ENCODE measurements around the gene EXTL1.

Gene EXTL1

DNA sequence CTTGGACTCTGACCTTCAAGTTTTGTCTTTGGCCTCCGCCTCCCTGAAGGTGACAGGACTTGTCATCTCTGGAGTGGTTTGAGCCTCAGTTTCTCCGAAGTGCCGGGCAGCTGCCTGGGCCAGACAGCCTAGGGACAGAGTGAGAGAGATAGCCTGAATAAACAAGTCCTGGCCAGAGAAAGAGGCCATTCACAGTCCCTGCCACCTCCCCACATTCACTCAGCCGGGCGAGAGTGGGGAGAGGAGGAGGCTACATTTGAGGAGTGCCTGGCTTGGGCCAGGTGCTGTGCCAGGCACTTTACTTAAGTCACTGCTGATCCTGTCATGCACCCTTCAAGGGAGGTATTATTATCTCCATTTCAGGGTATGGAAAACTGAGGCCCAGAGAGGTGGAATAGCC lies 3.5 kb downstream of the EXTL1 start:
- DNase-seq (ENCODE audit: low spot score): no peak

DNA sequence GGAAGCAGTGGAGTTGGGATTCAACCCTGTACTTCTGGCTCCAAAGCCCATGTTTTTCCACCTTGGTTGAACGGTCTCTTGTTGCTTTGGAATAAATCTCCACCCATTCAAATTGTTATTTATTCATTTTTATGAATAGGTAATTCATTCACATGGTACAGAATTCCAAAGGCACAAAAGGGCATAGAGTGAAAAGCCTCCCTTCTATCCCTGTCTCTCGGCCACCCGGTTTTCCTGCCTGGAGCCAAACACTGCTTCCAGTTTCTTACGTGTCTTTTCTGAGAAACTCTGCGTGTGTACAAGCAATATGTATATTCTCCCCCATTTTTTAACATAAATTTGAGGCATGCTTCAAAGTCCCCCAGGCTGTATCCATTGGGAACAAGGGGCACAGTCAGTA lies 3.9 kb downstream of the EXTL1 start:
- no peak for DNase-seq (ENCODE audit: low spot score)

DNA sequence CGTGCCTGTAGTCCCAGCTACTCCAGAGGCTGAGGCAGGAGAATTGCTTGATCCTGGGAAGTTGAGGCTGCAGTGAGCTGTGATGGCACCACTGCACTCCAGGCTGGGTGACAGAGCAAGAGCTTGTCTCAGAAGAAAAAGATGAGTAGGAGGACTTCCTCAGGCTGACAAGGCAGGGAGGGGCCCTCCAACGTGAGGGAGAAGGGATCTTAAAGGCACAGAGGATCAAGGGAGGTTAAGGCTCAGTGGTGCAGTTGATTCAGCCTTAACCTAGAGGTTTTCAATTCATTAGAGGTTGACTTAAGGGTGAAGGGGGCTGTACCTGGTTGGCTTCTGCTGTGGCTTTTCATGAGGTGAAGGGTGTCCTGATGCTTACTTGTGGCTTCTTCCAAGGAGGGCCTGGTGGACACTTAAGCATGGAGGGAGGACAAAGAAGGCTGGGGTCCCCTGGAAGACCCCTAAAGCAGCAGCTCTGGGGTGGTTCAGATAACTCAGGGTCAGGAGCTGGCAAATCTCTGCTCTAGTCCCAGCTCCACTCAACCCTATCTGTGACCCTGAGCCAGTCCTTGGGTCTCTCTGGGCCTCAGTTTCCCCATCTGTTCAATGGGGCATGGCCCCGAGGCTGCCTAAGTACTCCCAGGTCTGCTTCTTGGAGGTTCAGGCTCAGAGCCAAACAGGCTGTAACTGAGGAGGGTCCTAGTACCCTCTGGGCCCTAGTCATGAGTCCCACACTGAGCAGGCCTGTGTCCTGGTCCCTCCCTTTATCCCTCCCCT lies 6.3 kb downstream of the EXTL1 start:
- no peak for DNase-seq (ENCODE audit: low spot score)

DNA sequence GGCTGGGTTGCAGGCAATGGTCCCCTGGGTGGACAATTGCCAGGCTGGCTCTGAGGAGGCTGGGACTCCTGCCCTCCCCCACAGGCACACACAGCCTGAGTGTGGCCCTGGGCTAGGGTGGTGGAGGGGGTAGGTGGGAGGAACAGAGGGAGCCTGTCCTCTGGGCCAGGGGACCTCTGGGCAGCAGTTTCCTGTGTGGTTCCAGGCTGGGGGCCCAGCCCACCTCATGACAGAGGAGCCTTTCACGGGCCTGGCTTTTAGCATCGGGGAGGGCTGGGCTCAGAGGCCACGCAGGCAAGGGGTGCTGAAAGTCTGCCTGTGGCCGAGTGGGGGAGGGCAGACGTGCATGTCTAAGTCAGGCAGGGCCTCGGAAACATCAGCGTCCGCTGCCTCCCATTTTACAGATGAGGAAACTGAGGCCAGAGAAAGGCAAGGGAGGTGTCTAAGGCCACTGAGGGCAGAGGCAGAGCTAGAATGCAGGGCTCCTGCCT lies 7.0 kb downstream of the EXTL1 start:
- DNase-seq (ENCODE audit: low spot score): no peak

DNA sequence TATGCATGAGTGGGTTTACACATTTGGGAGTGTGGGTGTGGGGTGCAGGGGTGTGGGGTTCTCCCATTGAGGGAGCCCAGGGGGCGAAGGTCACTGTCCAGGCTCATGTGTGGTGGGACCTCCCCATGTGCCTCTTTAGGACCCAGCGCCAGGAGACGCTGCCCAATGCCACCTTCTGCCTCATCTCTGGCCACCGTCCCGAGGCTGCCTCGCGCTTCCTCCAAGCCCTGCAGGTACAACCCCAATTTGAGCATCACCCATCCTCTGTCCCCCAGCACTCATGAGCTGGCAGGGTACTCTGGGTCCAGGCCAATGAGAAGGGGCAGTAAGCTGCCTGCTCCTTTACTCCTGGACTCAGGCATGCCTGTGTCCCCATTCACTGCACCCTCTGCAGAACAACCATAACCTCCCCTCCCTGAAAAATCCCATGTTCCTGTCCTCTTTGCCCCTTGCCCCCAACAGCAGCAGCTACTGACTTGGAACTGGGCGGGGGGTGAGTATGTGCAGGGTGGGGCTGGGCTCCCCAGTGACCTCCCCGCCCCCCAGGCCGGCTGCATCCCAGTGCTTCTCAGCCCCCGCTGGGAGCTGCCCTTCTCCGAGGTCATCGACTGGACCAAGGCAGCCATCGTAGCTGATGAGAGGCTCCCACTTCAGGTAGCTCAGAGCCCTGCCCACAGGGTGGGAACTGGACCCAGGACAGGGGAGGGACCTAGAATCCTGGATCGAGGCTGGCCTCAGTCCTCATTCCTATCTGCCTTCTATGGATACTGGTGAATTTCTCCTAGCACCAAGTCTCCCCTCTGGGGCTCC lies 7.7 kb downstream of the EXTL1 start:
- DNase-seq (ENCODE audit: low spot score): no peak

DNA sequence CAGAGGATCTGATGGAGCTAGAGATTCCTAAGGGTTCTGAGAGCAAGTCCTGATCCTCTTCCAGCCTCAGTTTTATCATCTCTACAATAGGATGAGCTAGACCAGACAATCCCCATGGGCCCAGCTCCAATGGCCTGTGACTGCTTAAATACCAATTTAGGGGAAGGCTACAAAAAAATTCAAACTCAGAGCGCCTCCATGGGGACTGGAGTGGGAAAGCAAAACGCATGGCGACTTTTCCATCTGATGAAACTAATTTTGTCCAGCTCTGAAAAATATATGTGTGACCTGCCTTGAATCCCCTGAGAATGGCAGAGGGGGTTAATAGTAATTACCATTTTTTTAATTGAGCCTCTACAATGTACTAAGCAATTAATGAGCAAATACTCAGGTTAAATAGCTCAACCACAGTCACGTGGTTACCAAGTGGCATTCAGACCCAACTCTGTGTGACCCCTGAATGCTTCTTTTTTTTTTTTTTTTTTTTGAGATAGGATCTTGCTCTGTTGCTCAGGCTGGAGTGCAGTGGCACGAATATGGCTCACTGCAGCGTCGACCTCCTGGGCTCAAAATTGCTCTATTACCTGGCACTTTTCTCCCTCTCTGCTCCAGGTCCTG lies 8.4 kb downstream of the EXTL1 start:
- no peak for DNase-seq (ENCODE audit: low spot score)

DNA sequence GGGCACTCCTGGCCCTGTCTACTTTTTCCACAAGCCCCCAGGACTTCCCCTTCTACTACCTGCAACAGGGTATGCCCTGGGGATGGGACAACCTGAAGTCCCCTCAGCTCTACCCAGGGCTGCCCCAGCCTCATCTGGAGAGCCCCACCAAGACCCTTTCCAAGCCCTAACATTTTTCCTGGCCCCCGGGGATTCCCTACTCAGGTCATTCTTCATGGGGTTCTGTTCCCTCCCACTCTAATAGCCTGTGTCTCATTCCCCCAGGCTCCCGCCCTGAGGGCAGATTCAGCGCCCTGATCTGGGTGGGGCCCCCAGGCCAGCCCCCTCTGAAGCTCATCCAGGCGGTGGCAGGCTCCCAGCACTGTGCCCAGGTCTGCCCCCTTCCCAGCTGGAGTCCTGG lies 9.6 kb downstream of the EXTL1 start:
- DNase-seq (ENCODE audit: low spot score): no peak

DNA sequence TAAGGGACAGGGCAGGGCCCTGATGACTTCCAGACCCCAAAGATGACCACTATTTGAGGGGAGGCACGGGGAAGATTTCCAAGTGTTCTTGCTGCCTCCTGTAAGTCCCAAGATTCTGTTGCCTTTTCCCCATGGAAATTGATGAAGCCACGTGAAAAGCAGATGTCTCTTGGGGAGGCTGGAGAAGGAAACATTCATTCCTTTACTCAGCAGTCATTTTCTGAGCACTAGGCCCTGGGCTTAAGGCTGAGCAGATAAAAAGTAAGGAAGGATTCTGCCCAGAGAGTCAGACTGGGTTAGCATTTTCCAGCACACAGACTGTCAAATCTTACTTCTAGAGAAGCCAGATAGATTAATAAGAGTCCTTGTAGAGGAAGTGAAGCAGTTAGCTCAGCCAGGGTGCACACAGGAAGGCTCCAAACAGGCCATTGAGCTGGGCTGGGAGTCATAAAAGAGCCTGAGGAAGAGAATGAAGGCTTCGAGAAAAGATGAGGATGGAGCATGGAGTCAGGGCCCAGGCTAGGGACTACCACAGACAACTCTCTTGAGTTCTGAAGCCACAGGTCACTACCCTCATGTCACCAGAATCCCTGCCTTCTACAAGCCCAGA lies 10.1 kb downstream of the EXTL1 start:
- DNase-seq (ENCODE audit: low spot score): peak; percentile 86

DNA sequence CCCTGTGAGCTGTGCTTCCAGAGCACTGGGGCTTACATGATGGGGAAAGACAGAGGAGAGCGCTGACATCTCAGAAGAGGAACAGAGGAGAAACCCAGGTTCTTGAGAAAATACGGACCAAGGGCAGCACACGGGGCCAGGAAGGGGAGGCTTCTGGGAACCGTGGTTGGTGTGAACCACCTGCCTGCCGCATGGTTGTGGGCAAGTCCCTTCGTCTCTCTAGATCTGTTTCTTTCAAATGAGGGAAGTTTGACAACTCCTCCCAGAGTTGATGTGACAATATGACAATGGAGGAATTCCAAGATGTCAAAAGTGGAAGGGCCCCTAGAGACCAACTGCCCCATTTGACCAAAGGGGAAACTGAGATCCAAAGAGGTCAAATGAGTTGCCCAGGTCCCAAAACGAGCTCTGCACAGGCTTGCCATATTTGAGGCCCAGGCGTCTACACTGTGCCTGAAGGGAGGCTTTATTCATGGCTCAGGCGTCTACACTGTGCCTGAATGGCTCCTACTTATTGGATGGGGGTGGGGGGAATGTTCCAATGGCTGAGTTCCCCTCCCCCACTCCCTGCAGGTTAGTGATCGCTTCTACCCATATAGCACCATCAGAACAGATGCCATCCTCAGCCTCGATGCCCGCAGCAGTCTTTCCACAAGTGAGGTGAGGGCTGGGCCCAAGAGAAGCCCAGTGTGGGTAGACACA lies 11.2 kb downstream of the EXTL1 start:
- DNase-seq (ENCODE audit: low spot score): no peak

DNA sequence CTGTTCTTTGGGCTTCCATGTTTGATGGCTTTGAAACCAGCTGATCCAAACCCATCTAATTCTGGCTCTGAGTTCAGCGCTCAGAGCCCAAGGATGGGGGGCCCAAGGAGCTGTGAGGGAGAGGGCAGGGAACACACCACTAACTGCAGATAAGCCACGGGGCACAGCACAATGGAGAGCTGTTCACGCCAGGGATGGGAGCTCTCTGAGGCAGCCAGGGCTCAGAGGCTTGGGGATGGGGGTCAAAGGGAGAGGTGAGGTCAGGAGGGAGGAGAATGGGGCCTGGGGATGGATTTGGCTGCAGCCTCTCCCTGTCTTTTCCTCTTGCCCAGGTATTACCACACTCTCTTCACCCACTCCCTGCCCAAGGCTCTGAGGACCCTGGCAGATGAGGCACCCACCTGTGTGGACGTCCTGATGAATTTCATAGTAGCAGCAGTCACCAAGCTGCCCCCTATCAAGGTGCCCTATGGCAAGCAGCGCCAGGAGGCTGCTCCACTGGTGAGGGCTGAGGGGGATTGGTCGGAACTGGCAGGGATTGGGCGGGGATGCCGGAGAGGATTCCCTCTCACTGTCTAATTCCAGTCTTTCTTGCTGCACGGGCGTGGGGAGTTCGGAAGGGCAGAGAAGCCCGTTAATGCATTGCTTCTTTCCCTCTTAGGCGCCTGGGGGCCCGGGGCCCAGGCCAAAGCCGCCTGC lies 13.1 kb downstream of the EXTL1 start:
- no peak for DNase-seq (ENCODE audit: low spot score)

DNA sequence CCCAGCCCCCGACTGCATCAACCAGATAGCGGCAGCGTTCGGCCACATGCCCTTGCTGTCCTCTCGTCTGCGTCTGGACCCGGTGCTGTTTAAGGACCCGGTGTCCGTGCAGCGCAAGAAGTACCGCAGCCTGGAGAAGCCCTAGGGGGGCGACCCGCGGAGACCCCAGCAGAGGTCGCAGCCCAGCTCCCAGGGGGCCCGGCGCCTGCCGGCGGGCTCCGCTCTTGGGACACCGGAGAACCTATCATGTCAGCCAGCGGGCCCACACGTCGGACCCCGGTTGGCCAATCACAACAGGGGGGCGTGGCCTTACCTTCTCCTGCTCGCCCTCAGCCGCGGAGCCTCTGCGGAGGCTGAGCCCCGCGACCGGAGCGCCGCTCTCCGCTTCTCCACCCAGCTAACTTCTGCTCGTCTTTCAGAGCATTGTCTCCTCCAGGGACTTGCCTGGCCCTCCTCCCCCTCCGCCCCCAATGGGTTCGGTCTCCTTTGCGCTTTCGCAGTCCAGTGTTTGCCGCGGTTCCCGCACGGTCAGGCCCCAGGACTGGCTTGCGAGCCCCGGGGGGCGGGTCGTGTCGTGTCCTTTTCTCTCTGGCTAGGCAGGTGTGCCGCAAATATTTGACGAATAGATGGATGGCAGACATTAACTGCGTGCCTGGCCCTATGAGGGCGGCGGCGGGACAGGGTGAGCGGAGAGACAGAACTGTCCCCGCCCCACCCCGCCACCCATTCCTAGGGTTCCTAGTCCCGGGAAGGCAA lies 13.8 kb downstream of the EXTL1 start:
- DNase-seq (ENCODE audit: low spot score): peak; percentile 98

DNA sequence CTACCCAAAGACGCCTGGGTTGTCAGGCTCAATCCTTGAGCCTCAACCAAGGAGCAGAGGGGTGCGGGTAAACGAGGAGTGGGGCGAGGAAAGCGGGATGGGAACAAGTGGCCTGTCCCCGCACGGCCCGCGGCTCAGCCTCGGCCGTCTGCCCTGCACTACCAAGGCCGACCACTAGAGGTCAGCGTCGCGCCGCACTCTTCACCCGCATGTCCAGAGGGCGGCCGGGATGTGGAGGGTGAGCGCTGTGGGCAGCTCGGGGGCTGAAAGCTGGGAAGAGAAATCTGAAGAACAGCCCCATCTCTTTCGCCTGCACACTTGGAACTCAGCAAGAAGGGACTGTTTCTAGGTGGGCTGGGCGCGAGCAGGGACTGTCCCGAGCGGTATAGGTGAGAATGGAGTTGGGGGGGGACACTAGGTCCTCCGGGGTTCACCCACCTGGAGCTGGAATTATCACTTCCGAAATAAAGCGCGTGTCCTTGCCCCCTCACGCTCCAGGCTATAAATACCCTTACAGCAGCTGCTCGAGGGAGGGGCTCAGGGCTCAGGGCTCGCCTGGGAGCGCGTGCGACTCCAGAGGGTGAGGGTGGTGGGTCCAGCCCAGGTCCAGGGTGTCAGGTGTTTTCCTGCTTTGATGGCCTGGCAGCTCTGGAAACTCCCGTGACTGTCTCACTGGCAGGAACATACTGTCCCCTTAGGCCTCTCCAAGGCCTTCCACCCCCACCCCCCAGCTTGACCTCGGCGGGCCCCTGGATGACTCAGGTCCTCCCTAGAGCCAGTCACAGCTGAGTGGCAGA lies 14.6 kb downstream of the EXTL1 start:
- DNase-seq (ENCODE audit: low spot score): peak; percentile 91

DNA sequence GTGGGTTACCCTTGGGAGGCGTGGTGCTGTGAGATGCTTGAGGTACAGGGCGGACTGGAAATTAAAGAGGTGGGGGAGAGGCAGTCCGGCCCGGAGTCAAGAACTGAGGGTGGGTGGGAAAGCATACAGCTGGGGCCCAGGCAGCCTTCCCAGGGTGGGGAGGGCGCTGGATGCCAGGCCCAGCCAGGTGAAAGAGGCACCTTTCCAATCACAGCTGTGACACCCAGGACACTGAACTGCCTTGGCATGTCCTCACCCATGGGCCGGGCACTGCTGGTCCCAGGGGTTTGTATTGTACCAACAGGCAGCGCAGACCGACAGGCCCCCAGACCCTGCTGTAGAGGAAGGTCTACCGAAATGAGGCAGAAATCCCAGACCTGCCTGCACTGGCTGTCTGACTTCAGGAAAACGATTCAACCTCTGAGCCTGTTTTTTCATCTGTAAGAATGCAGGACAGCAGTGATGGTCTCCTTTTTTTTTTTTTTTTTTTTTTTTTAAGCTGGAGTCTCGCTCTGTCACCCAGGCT lies 15.2 kb downstream of the EXTL1 start:
- no peak for DNase-seq (ENCODE audit: low spot score)

DNA sequence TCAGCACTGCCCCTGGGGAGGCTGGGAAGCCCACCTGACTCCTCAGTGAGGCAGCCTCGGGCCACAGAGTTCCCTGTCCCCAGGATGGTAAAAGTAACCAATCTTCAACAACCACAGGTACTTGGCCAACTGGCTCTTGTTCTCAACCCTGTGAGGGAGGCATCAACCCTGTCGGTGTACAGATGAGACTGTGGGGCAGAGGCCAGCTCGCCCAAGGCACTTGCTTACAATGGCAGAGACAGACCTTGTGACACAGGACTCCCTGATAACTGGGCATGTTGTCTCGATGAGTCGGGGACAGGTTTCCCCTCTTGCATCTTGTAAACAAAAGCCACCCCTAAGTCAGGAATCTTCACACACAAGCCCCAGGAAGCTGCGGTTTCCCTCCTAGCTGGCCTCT lies 16.3 kb downstream of the EXTL1 start:
- no peak for DNase-seq (ENCODE audit: low spot score)

DNA sequence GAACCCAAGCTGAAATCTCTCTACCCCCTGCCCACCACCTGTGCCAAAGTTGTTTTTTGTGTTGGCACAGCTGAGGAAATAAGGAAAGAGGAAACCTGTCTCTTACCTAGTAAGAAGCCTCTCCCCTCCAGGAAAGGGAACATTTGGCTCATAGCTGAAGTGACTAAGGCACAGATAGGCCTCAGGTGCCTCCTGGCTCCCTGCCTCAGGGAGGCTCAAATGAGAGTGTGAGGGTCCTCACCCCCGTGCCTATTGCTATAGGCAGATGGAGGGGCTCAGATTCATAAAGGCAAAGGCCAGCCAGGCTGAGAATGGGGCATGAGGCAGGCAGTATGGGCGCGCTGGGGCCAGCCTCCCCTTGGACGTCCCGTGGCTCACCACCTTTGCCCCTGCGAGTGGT lies 16.9 kb downstream of the EXTL1 start:
- DNase-seq (ENCODE audit: low spot score): no peak

DNA sequence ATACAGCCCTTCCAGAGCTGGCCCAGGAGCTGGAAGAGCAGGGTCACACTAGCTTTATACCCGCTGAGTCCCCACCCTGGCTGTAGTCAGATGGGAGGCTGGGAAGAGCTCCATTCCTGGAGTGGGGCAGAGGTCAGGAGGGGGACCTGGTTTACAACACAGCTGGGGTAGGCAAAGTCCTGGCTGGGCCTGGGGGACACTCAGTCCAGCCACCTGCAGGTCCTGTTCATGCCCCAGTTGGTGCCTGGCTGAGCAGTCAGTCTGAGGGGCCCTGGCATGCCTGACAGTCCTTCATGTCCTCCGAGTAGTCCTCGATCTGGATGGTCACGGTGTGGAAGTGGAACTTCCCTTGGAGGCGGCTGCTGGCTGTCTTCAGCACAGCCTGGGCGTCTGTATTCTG lies 17.3 kb downstream of the EXTL1 start:
- DNase-seq (ENCODE audit: low spot score): no peak

DNA sequence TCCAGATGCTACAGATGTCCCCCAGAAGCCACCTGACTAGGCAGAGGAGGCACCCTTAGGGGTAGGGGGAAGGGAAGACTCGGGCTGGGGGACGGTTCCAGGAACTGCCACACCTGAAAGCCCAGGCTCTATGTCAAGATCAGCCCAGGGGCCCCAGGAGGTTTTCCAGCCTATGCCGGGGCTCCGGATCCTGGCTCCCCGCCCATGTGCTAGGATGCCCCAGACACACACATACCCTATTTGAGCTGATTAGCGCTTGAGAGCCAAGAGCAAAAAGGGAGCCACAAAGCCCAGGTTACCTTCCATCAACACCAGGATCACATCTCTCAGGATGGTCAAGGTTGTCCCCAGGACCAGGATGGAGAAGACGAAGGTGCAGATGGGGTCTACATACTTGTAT lies 19.8 kb downstream of the EXTL1 start:
- no peak for DNase-seq (ENCODE audit: low spot score)

DNA sequence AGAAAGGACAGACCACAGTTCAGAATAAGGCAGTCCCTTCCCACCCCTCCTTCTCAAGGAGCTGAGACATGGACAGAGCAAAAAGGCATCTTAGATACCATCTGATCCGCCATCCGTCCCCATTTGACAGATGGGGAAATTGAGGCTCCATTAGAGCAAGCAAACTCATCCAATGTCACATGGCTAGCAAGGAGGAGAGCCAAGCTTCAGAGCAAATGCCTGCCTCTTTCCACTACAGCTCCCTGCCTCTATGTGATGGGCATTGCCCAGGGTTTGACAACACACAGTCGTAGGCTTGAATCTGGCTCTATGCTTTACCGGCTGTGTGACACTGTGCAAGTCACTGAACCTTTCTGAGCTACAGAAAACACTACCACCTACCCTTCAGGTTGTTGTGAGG lies 20.4 kb downstream of the EXTL1 start:
- DNase-seq (ENCODE audit: low spot score): no peak

DNA sequence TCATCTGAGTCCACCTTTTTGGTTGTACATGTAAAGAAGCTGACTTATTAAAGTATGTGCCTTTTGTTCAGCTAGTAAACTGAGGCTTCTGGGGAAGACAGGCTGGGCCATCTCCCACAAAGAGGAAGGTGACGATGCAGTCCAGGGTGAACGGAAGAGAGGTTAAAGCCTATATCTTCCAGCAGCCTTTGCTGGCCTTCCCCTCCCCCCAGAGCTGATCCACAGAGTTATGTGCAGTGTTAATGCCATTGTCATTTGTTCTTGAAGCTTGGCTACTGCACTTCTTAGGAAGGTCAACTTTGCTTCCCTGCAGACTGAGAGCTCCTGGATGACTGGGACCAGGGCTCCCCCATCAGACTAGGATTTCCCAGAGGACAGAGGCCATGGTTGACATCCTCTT lies 22.2 kb downstream of the EXTL1 start:
- DNase-seq (ENCODE audit: low spot score): no peak

All from AG08395 (cell line).